Panc1 (cell line): Measurements from ENCODE around the gene STRADA. TPM values are rescaled to one million over a fixed set of nuclear protein-coding genes. Genes with fewer than 3 reads are reported as not detected.

Source experiments
- ATAC-seq: fragments of 200-7000 bp; cut with Tn5 transposase; 2 replicates; pipeline ENCODE4 v1.9.1; 2020; ENCODE audit warnings: mild to moderate bottlenecking, moderate library complexity
- BruUV-seq: library from RNA; stranded (reverse); fragments of 400-500 nt; replicated peaks from 2 replicates; lab custom pipeline; 2021; lab: Mats Ljungman, UMichigan
- CTCF ChIA-PET: fragments of 300-600 bp; sonication (Branson Sonifier 250); formaldehyde crosslinking; loops from one replicate; lab custom pipeline; 2022; ENCODE audit warnings: antibody characterized with exemption; lab: Charles Lee
- POLR2A ChIA-PET: fragments of 300-600 bp; sonication (Branson Sonifier 250); formaldehyde crosslinking; loops from one replicate; lab custom pipeline; 2022; ENCODE audit warnings: antibody characterized with exemption; lab: Charles Lee
- DNase-seq: peaks from one replicate; pipeline ENCODE4 v3.0.0-alpha.2; 2010; ENCODE audit warnings: low read depth, low spot score
- H3K27ac ChIP-seq: 2 replicates; pipeline ENCODE4 v1.5.1; 2011; ENCODE audit warnings: mild to moderate bottlenecking, low read length, inconsistent platforms
- H3K27me3 ChIP-seq: fragments of 200-500 bp; sonication (Bioruptor generic); 2 replicates; pipeline ENCODE4 v1.6.0; 2014; ENCODE audit warnings: low read length, inconsistent platforms; ENCODE audit not compliant: control insufficient read depth, insufficient read depth
- H3K36me3 ChIP-seq: fragments of 200-500 bp; sonication (Bioruptor generic); 2 replicates; pipeline ENCODE4 v1.5.1; 2014; ENCODE audit warnings: inconsistent platforms, mild to moderate bottlenecking, low read length, moderate library complexity; ENCODE audit not compliant: control insufficient read depth, insufficient read depth
- H3K4me1 ChIP-seq: 2 replicates; pipeline ENCODE4 v1.5.1; 2011; ENCODE audit warnings: inconsistent platforms, mild to moderate bottlenecking, low read length, moderate library complexity; ENCODE audit not compliant: control insufficient read depth, insufficient read depth
- H3K4me3 ChIP-seq, 2 experiments: 2 replicates each; pipeline ENCODE4 v1.5.1; 2011 to 2012; ENCODE audit warnings: low read depth in 2 of 2, low read length in 2 of 2, mild to moderate bottlenecking in 2 of 2, inconsistent platforms in 1 of 2, moderate library complexity in 1 of 2
- H3K9me3 ChIP-seq: fragments of 200-500 bp; sonication (Bioruptor generic); 2 replicates; pipeline ENCODE4 v1.5.1; 2014; ENCODE audit warnings: low read depth, mild to moderate bottlenecking, inconsistent platforms, low read length, moderate library complexity; ENCODE audit not compliant: control insufficient read depth, insufficient read depth
- CTCF ChIP-seq: fragments of 450-650 bp; IDR thresholded peaks from 2 replicates; pipeline ENCODE4 v1.5.1; 2017; ENCODE audit warnings: mild to moderate bottlenecking
- POLR2AphosphoS5 ChIP-seq: IDR thresholded peaks from 2 replicates; pipeline ENCODE4 v1.6.1; 2012; ENCODE audit warnings: mild to moderate bottlenecking, low read depth, low read length, moderate library complexity
- REST ChIP-seq, 2 experiments: IDR thresholded peaks; 2 replicates each; pipeline ENCODE4 v1.6.1; 2011 to 2012; ENCODE audit warnings: low read depth in 2 of 2, control low read depth in 1 of 2, low read length in 1 of 2, mild to moderate bottlenecking in 1 of 2, moderate library complexity in 1 of 2; ENCODE audit not compliant: insufficient read depth in 1 of 2
- SIN3A ChIP-seq: IDR thresholded peaks from 2 replicates; pipeline ENCODE4 v1.6.1; 2012; ENCODE audit warnings: low read depth, mild to moderate bottlenecking, low read length, moderate library complexity, borderline replicate concordance; ENCODE audit not compliant: insufficient read depth
- TCF7L2 ChIP-seq: IDR thresholded peaks from 2 replicates; pipeline ENCODE4 v1.6.1; 2011; ENCODE audit warnings: mild to moderate bottlenecking, low read depth, low read length, inconsistent platforms
- in situ Hi-C: cut with HindIII; loops from 2 replicates; pipeline ENCODE4 v1.10.0; 2016; ENCODE audit warnings: low sequenced_read_pairs, low pct_unique_long_range_greater_than_20kb
- intact Hi-C: fragments of 100-400 bp; cut with micrococcal nuclease; formaldehyde crosslinking; loops from one replicate; pipeline ENCODE4 v1.10.0; 2022; ENCODE audit not compliant: unreplicated experiment
- total RNA-seq: library from RNA; stranded (reverse); gene quantifications from one replicate; pipeline ENCODE4 v1.2.1, GENCODE V29; 2021; ENCODE audit not compliant: unreplicated experiment

The STRADA gene
- total RNA-seq, 1 experiment from 2014 or later = 26.0 TPM

DNA sequence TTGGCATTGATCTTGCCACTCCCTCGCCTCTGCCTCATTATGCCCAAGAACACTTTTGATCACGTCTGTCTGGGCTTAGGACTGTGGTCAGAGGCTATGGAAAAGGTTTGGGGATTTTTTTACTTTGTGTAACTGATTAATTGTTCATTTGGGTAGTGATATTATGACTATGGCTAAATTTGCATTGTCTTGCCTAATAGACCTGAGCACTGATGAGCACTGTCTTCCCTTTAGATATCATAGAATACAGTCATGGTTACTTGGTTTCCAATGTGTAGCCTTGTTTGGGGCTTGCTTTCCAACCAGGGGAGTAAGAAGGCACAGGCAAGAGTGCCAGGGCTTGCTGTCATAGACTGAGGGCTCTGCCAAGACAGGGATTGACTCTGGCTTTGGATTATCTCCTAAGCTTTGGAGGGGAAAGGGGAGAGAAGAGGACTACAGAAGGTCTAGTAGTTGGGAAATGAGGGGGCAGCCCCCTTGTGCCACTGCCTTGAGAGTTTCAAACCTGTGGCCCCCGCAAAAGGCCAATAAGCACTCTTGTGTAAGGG lies 55.4 kb downstream of the STRADA start:
- ATAC-seq (no peak), DNase-seq (no peak)
- Histone ChIP-seq H3K4me1 (no peaks in the 10 kb centered on the region), H3K36me3 (no peaks in the 10 kb centered on the region; the same call in 1 of the 2 replicates), H3K4me3 (no peak overlapping the region), H3K9me3 (no peaks in the 10 kb centered on the region), H3K27me3 (no peaks in the 10 kb centered on the region), H3K27ac (no peak overlapping the region)
- in situ Hi-C loops = no loop called here
- CTCF ChIA-PET = interaction anchor here (1.4 kb wide), 1 partner anchor 12 kb away, joined by 3 read pairs; no protein-coding TSS in a partner anchor
- intact Hi-C loops = no loop called here
- POLR2A ChIA-PET = no interaction called here
- BruUV-seq = no TSS peak
- TF ChIP-seq CTCF = no peak
- TF ChIP-seq REST (IDR thresholded peaks at IDR 0.05; ENCODE audit: insufficient read depth in 1 of 2, low read depth in 2 of 2, low read length in 1 of 2) = no peak
- no peak for TF ChIP-seq TCF7L2
- TF ChIP-seq POLR2AphosphoS5 = no peak
- TF ChIP-seq SIN3A = no peak

GRCh38 chr17:63685578-63685977 lies 56.0 kb downstream of the STRADA start:
- no peak for TF ChIP-seq TCF7L2
- TF ChIP-seq CTCF = no peak
- ATAC-seq (no peak), DNase-seq (no peak)
- no peaks in the 10 kb centered on the region; the same call in 1 of the 2 replicates for H3K36me3 ChIP-seq
- no peak overlapping the region for H3K4me3 ChIP-seq
- no peak overlapping the region for H3K27ac ChIP-seq
- intact Hi-C loops (no loop called here), in situ Hi-C loops (no loop called here)
- no peaks in the 10 kb centered on the region for H3K4me1 ChIP-seq
- ChIA-PET POLR2A (interaction anchor here (0.5 kb wide), 1 partner anchor 14 kb away, joined by 3 read pairs; no protein-coding TSS in a partner anchor), CTCF (interaction anchor here (1.4 kb wide), 1 partner anchor 13 kb away, joined by 3 read pairs; no protein-coding TSS in a partner anchor)
- H3K9me3 ChIP-seq = no peaks in the 10 kb centered on the region
- H3K27me3 ChIP-seq = no peaks in the 10 kb centered on the region
- BruUV-seq = no TSS peak
